Type B pancreatic cell (in vitro differentiated cells): ENCODE results near the gene CEPT1. TPM values are rescaled to one million over a fixed set of nuclear protein-coding genes. Genes with fewer than 3 reads are reported as not detected.

Experiments used
- DNase-seq: peaks from one replicate; pipeline ENCODE4 v3.0.0; 2021; ENCODE audit warnings: mixed read lengths; ENCODE audit not compliant: unreplicated experiment; ENCODE audit errors: extremely low spot score
- H3K27ac Mint-ChIP-seq: 2 replicates; pipeline ENCODE4 v1.8.0; 2021; ENCODE audit warnings: mild to moderate bottlenecking, mixed read lengths
- H3K27me3 Mint-ChIP-seq: 2 replicates; pipeline ENCODE4 v1.8.0; 2021; ENCODE audit warnings: mixed read lengths
- H3K36me3 Mint-ChIP-seq: 2 replicates; pipeline ENCODE4 v1.8.0; 2021; ENCODE audit warnings: mixed read lengths
- H3K4me1 Mint-ChIP-seq: one replicate; pipeline ENCODE4 v1.8.0; 2021; ENCODE audit warnings: mixed read lengths; ENCODE audit not compliant: unreplicated experiment
- H3K4me3 Mint-ChIP-seq: 2 replicates; pipeline ENCODE4 v1.8.0; 2021; ENCODE audit warnings: mild to moderate bottlenecking, mixed read lengths
- H3K9me3 Mint-ChIP-seq: 2 replicates; pipeline ENCODE4 v1.8.0; 2021; ENCODE audit warnings: mixed read lengths
- CTCF ChIP-seq: fragments of 200-600 bp; sonication (generic); conservative IDR thresholded peaks from 2 replicates; pipeline ENCODE4 v1.5.0; 2021; ENCODE audit warnings: antibody characterized with exemption, mild to moderate bottlenecking
- total RNA-seq: library from RNA; stranded (reverse); gene quantifications from 2 replicates; pipeline ENCODE4 v1.2.1, GENCODE V29; 2021; ENCODE audit warnings: low replicate concordance

Gene CEPT1
- total RNA-seq, 1 donor from 2014 or later: 41.0 TPM

GRCh38 chr1:111203681-111204200 is 63.7 kb downstream of the CEPT1 start:
- DNase-seq: no peak
- Mint-ChIP-seq H3K4me3 (no peak overlapping the region), H3K27me3 (peaks cover 6% of the 10 kb centered on the region), H3K36me3 (no peaks in the 10 kb centered on the region), H3K27ac (peak overlapping the region; percentile 99), H3K4me1 (peaks cover 14% of the 10 kb centered on the region), H3K9me3 (no peaks in the 10 kb centered on the region)
- no peak for TF ChIP-seq CTCF

GRCh38 chr1:111204201-111204982 is 64.4 kb downstream of the CEPT1 start:
- H3K4me3 Mint-ChIP-seq: peak overlapping the region; percentile 74
- DNase-seq: no peak
- TF ChIP-seq CTCF: no peak
- peak overlapping the region; percentile 78 for H3K27ac Mint-ChIP-seq
- H3K9me3 Mint-ChIP-seq: no peaks in the 10 kb centered on the region
- H3K36me3 Mint-ChIP-seq: no peaks in the 10 kb centered on the region
- H3K27me3 Mint-ChIP-seq: peaks cover 6% of the 10 kb centered on the region
- peaks cover 14% of the 10 kb centered on the region for H3K4me1 Mint-ChIP-seq

- TF ChIP-seq CTCF: no peak
- Mint-ChIP-seq H3K4me3 (peak overlapping the region; percentile 74), H3K9me3 (no peaks in the 10 kb centered on the region), H3K27ac (peak overlapping the region; percentile 78), H3K4me1 (peaks cover 14% of the 10 kb centered on the region), H3K36me3 (no peaks in the 10 kb centered on the region), H3K27me3 (peaks cover 6% of the 10 kb centered on the region)
- DNase-seq: no peak
Measured at GRCh38 chr1:111204983-111205713, 65.1 kb downstream of the CEPT1 start.

GRCh38 chr1:111205714-111206050 is 65.7 kb downstream of the CEPT1 start:
- peaks cover 13% of the 10 kb centered on the region for H3K4me1 Mint-ChIP-seq
- DNase-seq: no peak
- TF ChIP-seq CTCF: no peak
- peaks cover 6% of the 10 kb centered on the region for H3K27me3 Mint-ChIP-seq
- peak overlapping the region; percentile 23 for H3K4me3 Mint-ChIP-seq
- H3K27ac Mint-ChIP-seq: peak overlapping the region; percentile 19
- no peaks in the 10 kb centered on the region for H3K9me3 Mint-ChIP-seq
- H3K36me3 Mint-ChIP-seq: no peaks in the 10 kb centered on the region

GRCh38 chr1:111208921-111209320 is 68.9 kb downstream of the CEPT1 start:
- no peak for DNase-seq
- Mint-ChIP-seq H3K4me3 (no peak overlapping the region), H3K27me3 (peaks cover 6% of the 10 kb centered on the region), H3K9me3 (peaks cover 5% of the 10 kb centered on the region), H3K27ac (no peak overlapping the region), H3K36me3 (no peaks in the 10 kb centered on the region), H3K4me1 (peaks cover 11% of the 10 kb centered on the region)
- no peak for TF ChIP-seq CTCF
